Measurements from ENCODE around the gene DPH2.

Gene DPH2

DNA sequence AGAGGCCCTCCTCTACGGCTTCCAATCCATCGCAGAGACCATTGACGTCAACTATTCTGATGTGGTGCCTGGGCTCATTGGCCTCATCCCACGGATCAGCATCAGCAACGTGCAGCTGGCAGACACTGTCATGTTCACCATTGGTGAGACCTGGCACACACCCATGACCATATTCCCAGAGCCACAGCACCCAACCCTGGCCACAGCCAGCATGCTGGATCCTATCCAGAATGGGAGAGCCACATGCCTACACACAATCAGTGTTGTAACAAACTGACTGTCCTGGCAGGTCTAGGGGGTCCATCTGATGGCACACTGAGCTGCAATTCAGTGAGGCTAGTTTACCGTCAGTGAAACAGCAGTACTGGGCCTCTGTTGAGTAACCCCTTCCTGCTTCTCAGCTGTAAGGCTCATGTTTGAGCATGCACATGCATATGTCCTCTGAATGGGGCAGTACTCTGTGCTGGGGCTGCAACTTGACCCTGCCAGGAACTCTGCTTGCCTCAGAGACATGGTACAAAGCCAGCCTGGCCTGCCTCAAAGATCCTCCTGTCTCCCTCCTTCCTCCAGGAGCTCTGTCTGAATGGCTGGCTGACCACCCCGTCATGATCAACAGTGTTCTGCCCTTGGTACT lies 12.3 kb upstream of the DPH2 start:
- H2AK5ac ChIP-seq (ENCODE audit: low read length), result no peak overlapping the region
- H3K79me1 ChIP-seq (ENCODE audit: low read length), result no peaks in the 10 kb centered on the region
- no peak overlapping the region for H3K4ac ChIP-seq (ENCODE audit: low read depth, low read length)
- no peak overlapping the region for H3K4me2 ChIP-seq (ENCODE audit: low read length)
- H3K79me2 ChIP-seq (ENCODE audit: control insufficient read depth, insufficient read depth, low read length, poor library complexity), result no peaks in the 10 kb centered on the region
- no peak for DNase-seq
- H3K36me3 ChIP-seq (ENCODE audit: control insufficient read depth in 1 of 2, insufficient read depth in 2 of 2, low read length in 2 of 2), result peaks cover 35 to 43% of the 10 kb centered on the region in 2 experiments
- no peaks in the 10 kb centered on the region for H3K9me3 ChIP-seq (ENCODE audit: insufficient read depth, low read depth, low read length)
- H2BK120ac ChIP-seq (ENCODE audit: insufficient read depth, low read length, poor library complexity), result no peak overlapping the region
- H3K27me3 ChIP-seq (ENCODE audit: insufficient read depth, low read length), result no peaks in the 10 kb centered on the region
- H2BK5ac ChIP-seq (ENCODE audit: low read depth, low read length, poor library complexity), result no peak overlapping the region
- no peak overlapping the region for H3K14ac ChIP-seq (ENCODE audit: low read length)
- no peak overlapping the region for H2AFZ ChIP-seq (ENCODE audit: insufficient read depth, low read length, poor library complexity)
- no CpG with 5 or more reads among the region's 7 CpGs for WGBS (ENCODE audit: extremely low coverage, insufficient coverage, insufficient read length)
- H3K9ac ChIP-seq (ENCODE audit: low read length), result no peak overlapping the region
- no peak overlapping the region for H3K23ac ChIP-seq (ENCODE audit: low read length)
- no peak overlapping the region for H3K4me3 ChIP-seq (ENCODE audit: low read depth, low read length)
- no peaks in the 10 kb centered on the region for H3K4me1 ChIP-seq (ENCODE audit: control insufficient read depth in 1 of 2, insufficient read depth in 2 of 2, low read length in 2 of 2)
- no peak overlapping the region for H4K8ac ChIP-seq (ENCODE audit: low read depth, low read length)
- H3K18ac ChIP-seq (ENCODE audit: low read length), result no peak overlapping the region
- H2BK12ac ChIP-seq (ENCODE audit: low read length), result no peak overlapping the region
- H4K12ac ChIP-seq (ENCODE audit: low read depth, low read length), result no peak overlapping the region
- no peak overlapping the region for H3K27ac ChIP-seq (ENCODE audit: low read depth, low read length)
- no peak overlapping the region for H4K91ac ChIP-seq (ENCODE audit: low read depth, low read length)

DNA sequence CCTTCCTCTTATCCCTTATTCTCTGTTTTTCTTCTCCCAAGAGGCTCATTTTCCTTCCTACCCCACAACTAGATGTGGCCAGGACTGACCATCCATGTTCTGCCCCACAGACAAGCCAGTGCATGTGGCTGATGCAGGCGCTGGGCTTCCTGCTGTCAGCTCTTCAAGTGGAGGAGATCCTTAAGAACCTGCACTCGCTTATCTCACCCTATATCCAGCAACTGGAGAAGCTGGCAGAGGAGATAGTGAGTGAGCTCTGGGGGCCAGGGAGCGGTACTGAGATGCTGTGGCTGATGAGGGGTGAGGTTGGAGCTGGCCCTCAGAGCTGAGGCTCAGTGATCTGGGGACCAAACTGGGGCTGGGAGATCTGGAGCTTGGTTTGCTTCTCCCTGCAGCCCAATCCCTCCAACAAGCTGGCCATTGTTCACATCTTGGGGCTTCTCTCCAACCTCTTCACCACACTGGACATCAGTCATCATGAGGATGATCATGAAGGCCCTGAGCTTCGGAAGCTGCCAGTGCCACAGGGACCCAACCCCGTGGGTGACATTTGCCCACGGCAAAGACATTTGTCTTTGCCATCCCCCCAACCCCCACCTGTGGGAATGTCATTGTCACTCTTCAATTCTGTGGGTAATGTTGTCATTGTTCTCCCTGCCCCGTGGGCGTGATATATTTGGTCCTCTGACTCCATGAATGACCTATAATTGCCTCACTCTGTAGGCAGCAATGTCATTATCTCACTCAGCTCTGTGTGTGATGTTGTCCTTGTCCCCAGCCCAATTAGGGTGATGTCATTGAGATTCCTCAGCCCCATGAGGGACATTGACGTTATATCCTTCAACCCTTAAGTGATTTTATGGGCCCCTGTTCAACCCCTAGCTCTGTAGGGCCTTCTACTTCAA lies 11.2 kb upstream of the DPH2 start:
- WGBS (ENCODE audit: extremely low coverage, insufficient coverage, insufficient read length), result no CpG with 5 or more reads among the region's 9 CpGs

DNA sequence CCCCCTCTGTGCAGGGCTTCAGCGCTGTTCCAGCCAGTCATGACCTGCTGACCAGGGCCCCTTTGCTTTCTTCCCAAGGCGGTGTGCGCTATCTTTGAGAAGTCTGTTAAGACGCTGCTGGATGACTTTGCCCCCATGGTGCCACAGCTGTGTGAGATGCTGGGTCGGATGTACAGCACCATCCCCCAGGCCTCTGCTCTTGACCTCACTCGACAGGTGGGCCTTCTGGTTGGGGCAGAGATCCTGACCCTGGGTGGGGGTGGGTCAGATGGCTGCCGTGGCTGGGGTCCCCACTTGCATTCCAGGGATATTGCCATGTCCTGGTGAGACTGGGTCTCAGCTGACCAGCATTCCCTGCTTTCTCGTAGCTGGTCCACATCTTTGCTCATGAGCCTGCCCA lies 9.0 kb upstream of the DPH2 start:
- no peak overlapping the region for H3K4me3 ChIP-seq (ENCODE audit: low read depth, low read length)
- H3K27me3 ChIP-seq (ENCODE audit: insufficient read depth, low read length), result no peaks in the 10 kb centered on the region
- no peak overlapping the region for H3K18ac ChIP-seq (ENCODE audit: low read length)
- H3K9ac ChIP-seq (ENCODE audit: low read length), result no peak overlapping the region
- no peaks in the 10 kb centered on the region for H3K4me1 ChIP-seq (ENCODE audit: control insufficient read depth in 1 of 2, insufficient read depth in 2 of 2, low read length in 2 of 2)
- no peak for DNase-seq
- H4K12ac ChIP-seq (ENCODE audit: low read depth, low read length), result no peak overlapping the region
- H4K91ac ChIP-seq (ENCODE audit: low read depth, low read length), result no peak overlapping the region
- H3K14ac ChIP-seq (ENCODE audit: low read length), result no peak overlapping the region
- no peak overlapping the region for H2AK5ac ChIP-seq (ENCODE audit: low read length)
- no peak overlapping the region for H2BK120ac ChIP-seq (ENCODE audit: insufficient read depth, low read length, poor library complexity)
- H3K36me3 ChIP-seq (ENCODE audit: control insufficient read depth in 1 of 2, insufficient read depth in 2 of 2, low read length in 2 of 2), result peaks cover 43 to 51% of the 10 kb centered on the region in 2 experiments
- H2BK5ac ChIP-seq (ENCODE audit: low read depth, low read length, poor library complexity), result no peak overlapping the region
- H3K23ac ChIP-seq (ENCODE audit: low read length), result no peak overlapping the region
- WGBS (ENCODE audit: extremely low coverage, insufficient coverage, insufficient read length), result no CpG with 5 or more reads among the region's 8 CpGs
- no peak overlapping the region for H3K27ac ChIP-seq (ENCODE audit: low read depth, low read length)
- no peak overlapping the region for H2AFZ ChIP-seq (ENCODE audit: insufficient read depth, low read length, poor library complexity)
- no peaks in the 10 kb centered on the region for H3K9me3 ChIP-seq (ENCODE audit: insufficient read depth, low read depth, low read length)
- no peaks in the 10 kb centered on the region for H3K79me1 ChIP-seq (ENCODE audit: low read length)
- H4K8ac ChIP-seq (ENCODE audit: low read depth, low read length), result no peak overlapping the region
- H3K4me2 ChIP-seq (ENCODE audit: low read length), result no peak overlapping the region
- no peak overlapping the region for H2BK12ac ChIP-seq (ENCODE audit: low read length)
- no peaks in the 10 kb centered on the region for H3K79me2 ChIP-seq (ENCODE audit: control insufficient read depth, insufficient read depth, low read length, poor library complexity)
- H3K4ac ChIP-seq (ENCODE audit: low read depth, low read length), result no peak overlapping the region

More for the DNA sequence above, 11.2 kb upstream of the DPH2 start:
- Histone ChIP-seq H3K9me3 (ENCODE audit: insufficient read depth, low read depth, low read length) (no peaks in the 10 kb centered on the region), H3K27me3 (ENCODE audit: insufficient read depth, low read length) (no peaks in the 10 kb centered on the region), H4K12ac (ENCODE audit: low read depth, low read length) (no peak overlapping the region), H3K4me1 (ENCODE audit: control insufficient read depth in 1 of 2, insufficient read depth in 2 of 2, low read length in 2 of 2) (no peaks in the 10 kb centered on the region), H3K79me1 (ENCODE audit: low read length) (no peaks in the 10 kb centered on the region), H3K36me3 (ENCODE audit: control insufficient read depth in 1 of 2, insufficient read depth in 2 of 2, low read length in 2 of 2) (peaks cover 40 to 49% of the 10 kb centered on the region in 2 experiments), H3K27ac (ENCODE audit: low read depth, low read length) (no peak overlapping the region), H3K14ac (ENCODE audit: low read length) (no peak overlapping the region), H3K79me2 (ENCODE audit: control insufficient read depth, insufficient read depth, low read length, poor library complexity) (no peaks in the 10 kb centered on the region), H2BK120ac (ENCODE audit: insufficient read depth, low read length, poor library complexity) (no peak overlapping the region), H3K9ac (ENCODE audit: low read length) (no peak overlapping the region), H3K18ac (ENCODE audit: low read length) (no peak overlapping the region), H3K4me3 (ENCODE audit: low read depth, low read length) (no peak overlapping the region), H3K4ac (ENCODE audit: low read depth, low read length) (no peak overlapping the region), H2BK5ac (ENCODE audit: low read depth, low read length, poor library complexity) (no peak overlapping the region), H3K4me2 (ENCODE audit: low read length) (no peak overlapping the region), H2AFZ (ENCODE audit: insufficient read depth, low read length, poor library complexity) (no peak overlapping the region), H4K8ac (ENCODE audit: low read depth, low read length) (no peak overlapping the region), H2AK5ac (ENCODE audit: low read length) (no peak overlapping the region), H3K23ac (ENCODE audit: low read length) (no peak overlapping the region), H2BK12ac (ENCODE audit: low read length) (no peak overlapping the region), H4K91ac (ENCODE audit: low read depth, low read length) (no peak overlapping the region)
- DNase-seq, result no peak

DNA sequence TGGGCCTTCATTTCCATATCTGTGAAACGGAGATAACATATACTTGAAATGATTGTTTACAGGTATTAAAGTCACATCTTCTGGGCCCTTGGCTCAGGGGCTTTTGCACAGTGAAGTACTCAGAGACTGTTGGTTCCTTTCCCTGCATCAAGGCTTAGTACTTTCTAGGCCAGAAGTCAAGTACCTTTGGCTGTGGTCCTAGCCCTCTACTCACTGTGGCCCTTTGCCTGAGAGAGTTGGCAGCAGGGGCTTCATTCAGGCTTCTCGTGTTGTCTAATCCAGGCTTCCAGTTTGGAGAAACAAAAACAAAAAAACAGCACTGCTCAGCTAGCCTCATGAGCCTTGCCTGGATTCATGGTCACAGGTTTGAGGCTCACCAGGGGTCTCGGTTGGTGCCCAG lies 8.1 kb upstream of the DPH2 start:
- no peak overlapping the region for H3K27ac ChIP-seq (ENCODE audit: low read depth, low read length)
- H3K4me1 ChIP-seq (ENCODE audit: control insufficient read depth in 1 of 2, insufficient read depth in 2 of 2, low read length in 2 of 2), result no peaks in the 10 kb centered on the region
- no peaks in the 10 kb centered on the region for H3K79me1 ChIP-seq (ENCODE audit: low read length)
- no peak overlapping the region for H2BK120ac ChIP-seq (ENCODE audit: insufficient read depth, low read length, poor library complexity)
- no peak overlapping the region for H3K9ac ChIP-seq (ENCODE audit: low read length)
- H3K36me3 ChIP-seq (ENCODE audit: control insufficient read depth in 1 of 2, insufficient read depth in 2 of 2, low read length in 2 of 2), result peaks cover 41 to 55% of the 10 kb centered on the region in 2 experiments
- H4K8ac ChIP-seq (ENCODE audit: low read depth, low read length), result no peak overlapping the region
- H3K27me3 ChIP-seq (ENCODE audit: insufficient read depth, low read length), result no peaks in the 10 kb centered on the region
- H2AK5ac ChIP-seq (ENCODE audit: low read length), result no peak overlapping the region
- no peak overlapping the region for H3K14ac ChIP-seq (ENCODE audit: low read length)
- H2BK5ac ChIP-seq (ENCODE audit: low read depth, low read length, poor library complexity), result no peak overlapping the region
- no peak overlapping the region for H3K4ac ChIP-seq (ENCODE audit: low read depth, low read length)
- H3K23ac ChIP-seq (ENCODE audit: low read length), result no peak overlapping the region
- no peak overlapping the region for H4K12ac ChIP-seq (ENCODE audit: low read depth, low read length)
- DNase-seq, result no peak
- H3K4me3 ChIP-seq (ENCODE audit: low read depth, low read length), result no peak overlapping the region
- no peak overlapping the region for H2BK12ac ChIP-seq (ENCODE audit: low read length)
- no peaks in the 10 kb centered on the region for H3K9me3 ChIP-seq (ENCODE audit: insufficient read depth, low read depth, low read length)
- no peak overlapping the region for H4K91ac ChIP-seq (ENCODE audit: low read depth, low read length)
- no peak overlapping the region for H3K18ac ChIP-seq (ENCODE audit: low read length)
- H2AFZ ChIP-seq (ENCODE audit: insufficient read depth, low read length, poor library complexity), result no peak overlapping the region
- WGBS (ENCODE audit: extremely low coverage, insufficient coverage, insufficient read length), result no CpG with 5 or more reads among the region's 3 CpGs
- H3K79me2 ChIP-seq (ENCODE audit: control insufficient read depth, insufficient read depth, low read length, poor library complexity), result no peaks in the 10 kb centered on the region
- H3K4me2 ChIP-seq (ENCODE audit: low read length), result no peak overlapping the region

Data from trophoblast cell (in vitro differentiated cells and primary cell).